Endodermal cell (in vitro differentiated cells): ENCODE data around the gene GSE1. TPM values are rescaled to one million over a fixed set of nuclear protein-coding genes. Genes with fewer than 3 reads are reported as not detected.
A peak's percentile ranks its signal among the peaks of the same experiment; 100 is the strongest.

Experiments used
- DNase-seq: peaks from one replicate; pipeline ENCODE4 v3.0.0-alpha.2; 2017
- H3K27ac ChIP-seq: 2 replicates; pipeline ENCODE4 v1.5.1; 2013; ENCODE audit warnings: mild to moderate bottlenecking, low read depth, low read length, moderate library complexity
- H3K27me3 ChIP-seq: 2 replicates; pipeline ENCODE4 v1.6.1; 2013; ENCODE audit warnings: mild to moderate bottlenecking, low read length, moderate library complexity; ENCODE audit not compliant: insufficient read depth, control insufficient read depth, poor library complexity, severe bottlenecking
- H3K36me3 ChIP-seq: 2 replicates; pipeline ENCODE4 v1.7.0; 2013; ENCODE audit warnings: mild to moderate bottlenecking, low read length, moderate library complexity; ENCODE audit not compliant: control insufficient read depth, insufficient read depth
- H3K4me1 ChIP-seq: one replicate; pipeline ENCODE4 v1.7.0; 2013; ENCODE audit warnings: low read length; ENCODE audit not compliant: control insufficient read depth, insufficient read depth
- H3K4me3 ChIP-seq: 2 replicates; pipeline ENCODE4 v1.5.1; 2013; ENCODE audit warnings: mild to moderate bottlenecking, low read length, moderate library complexity
- H3K9ac ChIP-seq: 2 replicates; pipeline ENCODE4 v1.6.1; 2013; ENCODE audit warnings: mild to moderate bottlenecking, low read length, moderate library complexity; ENCODE audit not compliant: poor library complexity, severe bottlenecking; ENCODE audit errors: extremely low read depth
- H3K9me3 ChIP-seq: 2 replicates; pipeline ENCODE4 v1.6.1; 2013; ENCODE audit warnings: mild to moderate bottlenecking, low read length, moderate library complexity; ENCODE audit not compliant: control insufficient read depth
- H3K27ac Mint-ChIP-seq: 2 replicates; pipeline ENCODE4 v1.8.0; 2020; ENCODE audit warnings: mixed read lengths
- H3K27me3 Mint-ChIP-seq: 2 replicates; pipeline ENCODE4 v1.8.0; 2021; ENCODE audit warnings: mild to moderate bottlenecking, mixed read lengths; ENCODE audit not compliant: insufficient read depth
- H3K36me3 Mint-ChIP-seq: 2 replicates; pipeline ENCODE4 v1.8.0; 2020; ENCODE audit warnings: low read depth, mixed read lengths
- H3K4me1 Mint-ChIP-seq: 2 replicates; pipeline ENCODE4 v1.8.0; 2020; ENCODE audit warnings: mixed read lengths
- H3K4me3 Mint-ChIP-seq: 2 replicates; pipeline ENCODE4 v1.8.0; 2020; ENCODE audit warnings: mild to moderate bottlenecking, moderate library complexity, mixed read lengths
- H3K9me3 Mint-ChIP-seq: 2 replicates; pipeline ENCODE4 v1.8.0; 2020; ENCODE audit warnings: mild to moderate bottlenecking, mixed read lengths
- CTCF ChIP-seq: fragments of 200-600 bp; sonication (generic); conservative IDR thresholded peaks from 2 replicates; pipeline ENCODE4 v1.5.0; 2021; ENCODE audit warnings: antibody characterized with exemption, mild to moderate bottlenecking
- WGBS, 2 experiments: methylation state at CpG; one replicate each; pipeline versions ENCODE4 v1.1.5 to v1.1.7; 2013; ENCODE audit warnings: missing lambda C conversion rate in 2 of 2, mixed read lengths in 1 of 2; ENCODE audit not compliant: insufficient coverage in 1 of 2, insufficient read length in 1 of 2; 5-methylcytosine and 5-hydroxymethylcytosine counted together
- total RNA-seq, 2 donors: library from RNA; stranded (reverse); fragmentation: NEBNext Ultra II Directional in 1 of 2; extraction: Animal tissue kit (Norgen Biotek cat#: 25700) in 1 of 2; gene quantifications; 2 replicates in 1 of 2; 3 replicates in 1 of 2; pipeline ENCODE4 v1.2.1, GENCODE V29; 2021

Gene GSE1
- total RNA-seq, 2 donors from 2014 or later = 108 to 128 TPM

- Histone ChIP-seq H3K9me3 (peaks cover 15% of the 10 kb centered on the region), H3K36me3 (peaks cover 30% of the 10 kb centered on the region), H3K4me3 (no peak overlapping the region), H3K9ac (no peak overlapping the region), H3K27me3 (no peaks in the 10 kb centered on the region), H3K27ac (peak overlapping the region; percentile 76), H3K4me1 (peaks cover 12% of the 10 kb centered on the region)
- peaks cover 40% of the 10 kb centered on the region for H3K4me1 Mint-ChIP-seq
- H3K9me3 Mint-ChIP-seq = peaks cover 14% of the 10 kb centered on the region
- H3K27ac Mint-ChIP-seq = peak overlapping the region; percentile 61
- H3K36me3 Mint-ChIP-seq = peaks cover 26% of the 10 kb centered on the region
- no peak overlapping the region for H3K4me3 Mint-ChIP-seq
- no peak for DNase-seq
- 64 to 77% methylated on average over 2 to 7 of the region's 8 CpGs for WGBS, 2 experiments
- TF ChIP-seq CTCF = no peak
- H3K27me3 Mint-ChIP-seq = no peaks in the 10 kb centered on the region
Observed at GRCh38 chr16:85627089-85627488, 14.0 kb downstream of the GSE1 start.

- Mint-ChIP-seq H3K27ac (peak overlapping the region; percentile 61), H3K9me3 (peaks cover 14% of the 10 kb centered on the region), H3K36me3 (peaks cover 26% of the 10 kb centered on the region), H3K27me3 (no peaks in the 10 kb centered on the region), H3K4me1 (peaks cover 34% of the 10 kb centered on the region), H3K4me3 (no peak overlapping the region)
- H3K9ac ChIP-seq = no peak overlapping the region
- 85 to 95% methylated on average over 16 to 30 of the region's 30 CpGs for WGBS, 2 experiments
- no peaks in the 10 kb centered on the region for H3K27me3 ChIP-seq
- no peak for TF ChIP-seq CTCF
- peak overlapping the region; percentile 76 for H3K27ac ChIP-seq
- no peak overlapping the region for H3K4me3 ChIP-seq
- peaks cover 30% of the 10 kb centered on the region for H3K36me3 ChIP-seq
- DNase-seq = no peak
- H3K4me1 ChIP-seq = peaks cover 12% of the 10 kb centered on the region
- peaks cover 15% of the 10 kb centered on the region for H3K9me3 ChIP-seq
Observed at GRCh38 chr16:85627526-85628264, 14.6 kb downstream of the GSE1 start.

GRCh38 chr16:85628265-85628556 is 15.1 kb downstream of the GSE1 start:
- H3K27ac Mint-ChIP-seq = no peak overlapping the region
- H3K9me3 ChIP-seq = peaks cover 15% of the 10 kb centered on the region
- no peak overlapping the region for H3K9ac ChIP-seq
- H3K4me3 ChIP-seq = no peak overlapping the region
- peaks cover 12% of the 10 kb centered on the region for H3K4me1 ChIP-seq
- H3K36me3 Mint-ChIP-seq = peaks cover 26% of the 10 kb centered on the region
- no peak for TF ChIP-seq CTCF
- peak overlapping the region; percentile 63 for H3K27ac ChIP-seq
- H3K36me3 ChIP-seq = peaks cover 30% of the 10 kb centered on the region
- peaks cover 14% of the 10 kb centered on the region for H3K9me3 Mint-ChIP-seq
- 95 to 100% methylated on average over 1 to 5 of the region's 5 CpGs for WGBS, 2 experiments
- no peaks in the 10 kb centered on the region for H3K27me3 ChIP-seq
- H3K27me3 Mint-ChIP-seq = no peaks in the 10 kb centered on the region
- H3K4me1 Mint-ChIP-seq = peaks cover 30% of the 10 kb centered on the region
- DNase-seq = no peak
- no peak overlapping the region for H3K4me3 Mint-ChIP-seq
